ENCODE data around the gene ZSCAN23.

- TF ChIP-seq BCL11A (IDR thresholded peaks at IDR 0.05; ENCODE audit: low read depth in 2 of 2, low read length in 2 of 2) (no peak), ASH2L (IDR thresholded peaks at IDR 0.05; ENCODE audit: low read length) (no peak), SIN3A (conservative IDR thresholded peaks at IDR 0.05 in 1 of 2, IDR thresholded peaks at IDR 0.05 in 1 of 2; ENCODE audit: low read depth in 1 of 2, low read length in 2 of 2) (no peak), POLR2A (IDR thresholded peaks at IDR 0.05; ENCODE audit: control extremely low read depth in 1 of 2, low read depth in 2 of 2, low read length in 2 of 2) (no peak), MAX (IDR thresholded peaks at IDR 0.05) (no peak), CTCF (IDR thresholded peaks at IDR 0.05; ENCODE audit: control extremely low read depth in 1 of 3, insufficient read depth in 1 of 3, low read depth in 1 of 3, low read length in 3 of 3) (no peak), EZH2 (IDR thresholded peaks at IDR 0.05; ENCODE audit: low read depth, low read length, severe bottlenecking) (no peak), EGR1 (IDR thresholded peaks at IDR 0.05; ENCODE audit: borderline replicate concordance, low read depth, low read length) (no peak), MAFK (IDR thresholded peaks at IDR 0.05; ENCODE audit: low read depth, low read length) (no peak), SP2 (IDR thresholded peaks at IDR 0.05; ENCODE audit: low read length) (no peak), GTF2F1 (IDR thresholded peaks at IDR 0.05; ENCODE audit: borderline replicate concordance, low read depth, low read length) (no peak), KDM5A (IDR thresholded peaks at IDR 0.05; ENCODE audit: low read length) (no peak), RAD21 (IDR thresholded peaks at IDR 0.05 in 1 of 2, conservative IDR thresholded peaks at IDR 0.05 in 1 of 2; ENCODE audit: low read depth in 2 of 2, low read length in 2 of 2) (no peak)
These were observed 35.2 kb upstream of the ZSCAN23 start for GRCh38 chr6:28478518-28478917.

Data from H1 (cell line).